Measurements from ENCODE around the gene NT5DC3.

Gene NT5DC3

GRCh38 chr12:103834942-103835341 is 6.1 kb downstream of the NT5DC3 start:
- DNase-seq (ENCODE audit: low read depth), result no peak

GRCh38 chr12:103833891-103834290 is 7.1 kb downstream of the NT5DC3 start:
- no peak overlapping the region for H3K4me3 ChIP-seq (ENCODE audit: low read depth, low read length)
- no peak for DNase-seq (ENCODE audit: low read depth)

More at GRCh38 chr12:103834942-103835341, 6.1 kb downstream of the NT5DC3 start:
- no peak overlapping the region for H3K4me3 ChIP-seq (ENCODE audit: low read depth, low read length)

- DNase-seq (ENCODE audit: low read depth), result no peak
- no peak overlapping the region for H3K4me3 ChIP-seq (ENCODE audit: low read depth, low read length)
Measured at GRCh38 chr12:103833095-103833775, 7.8 kb downstream of the NT5DC3 start.

GRCh38 chr12:103832048-103832997 is 8.7 kb downstream of the NT5DC3 start:
- no peak overlapping the region for H3K4me3 ChIP-seq (ENCODE audit: low read depth, low read length)
- no peak for DNase-seq (ENCODE audit: low read depth)

GRCh38 chr12:103830730-103831320 is 10.2 kb downstream of the NT5DC3 start:
- no peak for DNase-seq (ENCODE audit: low read depth)

GRCh38 chr12:103830025-103830725 is 10.9 kb downstream of the NT5DC3 start:
- no peak for DNase-seq (ENCODE audit: low read depth)
- H3K4me3 ChIP-seq (ENCODE audit: low read depth, low read length), result no peak overlapping the region

More at GRCh38 chr12:103830730-103831320, 10.2 kb downstream of the NT5DC3 start:
- H3K4me3 ChIP-seq (ENCODE audit: low read depth, low read length), result no peak overlapping the region

GRCh38 chr12:103829092-103829491 is 11.9 kb downstream of the NT5DC3 start:
- H3K4me3 ChIP-seq (ENCODE audit: low read depth, low read length), result no peak overlapping the region
- DNase-seq (ENCODE audit: low read depth), result no peak

GRCh38 chr12:103827911-103828391 is 13.1 kb downstream of the NT5DC3 start:
- H3K4me3 ChIP-seq (ENCODE audit: low read depth, low read length), result no peak overlapping the region
- DNase-seq (ENCODE audit: low read depth), result no peak

GRCh38 chr12:103824845-103825244 is 16.2 kb downstream of the NT5DC3 start:
- no peak overlapping the region for H3K4me3 ChIP-seq (ENCODE audit: low read depth, low read length)
- DNase-seq (ENCODE audit: low read depth), result no peak

GRCh38 chr12:103824290-103824689 is 16.7 kb downstream of the NT5DC3 start:
- DNase-seq (ENCODE audit: low read depth), result no peak
- H3K4me3 ChIP-seq (ENCODE audit: low read depth, low read length), result no peak overlapping the region

- DNase-seq (ENCODE audit: low read depth), result no peak
- H3K4me3 ChIP-seq (ENCODE audit: low read depth, low read length), result no peak overlapping the region
Measured at GRCh38 chr12:103823871-103824270, 17.2 kb downstream of the NT5DC3 start.

GRCh38 chr12:103821773-103822172 is 19.3 kb downstream of the NT5DC3 start:
- no peak overlapping the region for H3K4me3 ChIP-seq (ENCODE audit: low read depth, low read length)
- DNase-seq (ENCODE audit: low read depth), result no peak

GRCh38 chr12:103820881-103821489 is 20.0 kb downstream of the NT5DC3 start:
- no peak overlapping the region for H3K4me3 ChIP-seq (ENCODE audit: low read depth, low read length)
- no peak for DNase-seq (ENCODE audit: low read depth)

GRCh38 chr12:103820361-103820760 is 20.7 kb downstream of the NT5DC3 start:
- no peak for DNase-seq (ENCODE audit: low read depth)
- H3K4me3 ChIP-seq (ENCODE audit: low read depth, low read length), result no peak overlapping the region

GRCh38 chr12:103819892-103820291 is 21.1 kb downstream of the NT5DC3 start:
- DNase-seq (ENCODE audit: low read depth), result no peak

GRCh38 chr12:103819312-103819711 is 21.7 kb downstream of the NT5DC3 start:
- no peak for DNase-seq (ENCODE audit: low read depth)
- H3K4me3 ChIP-seq (ENCODE audit: low read depth, low read length), result no peak overlapping the region

More at GRCh38 chr12:103819892-103820291, 21.1 kb downstream of the NT5DC3 start:
- no peak overlapping the region for H3K4me3 ChIP-seq (ENCODE audit: low read depth, low read length)

- no peak for DNase-seq (ENCODE audit: low read depth)
- no peak overlapping the region for H3K4me3 ChIP-seq (ENCODE audit: low read depth, low read length)
Measured at GRCh38 chr12:103817791-103818190, 23.2 kb downstream of the NT5DC3 start.

- no peak for DNase-seq (ENCODE audit: low read depth)
- no peak overlapping the region for H3K4me3 ChIP-seq (ENCODE audit: low read depth, low read length)
Measured at GRCh38 chr12:103816663-103817062, 24.4 kb downstream of the NT5DC3 start.

GRCh38 chr12:103814436-103814835 is 26.6 kb downstream of the NT5DC3 start:
- H3K4me3 ChIP-seq (ENCODE audit: low read depth, low read length), result no peak overlapping the region
- no peak for DNase-seq (ENCODE audit: low read depth)

Data from skeletal muscle cell (primary cell).